Upper lobe of left lung (tissue), 6 donors: ENCODE data around the gene MAP3K9. TPM values are rescaled to one million over a fixed set of nuclear protein-coding genes. Genes with fewer than 3 reads are reported as not detected.
A peak's percentile ranks its signal among the peaks of the same experiment; 100 is the strongest.

Source experiments
- ATAC-seq, 2 donors: fragments of 200-7000 bp; cut with Tn5 transposase; one replicate each; pipeline ENCODE4 v1.9.1; 2022; ENCODE audit warnings: mild to moderate bottlenecking in 2 of 2, moderate library complexity in 2 of 2; ENCODE audit not compliant: low FRiP score in 2 of 2
- DNase-seq, 2 donors: peaks; one replicate each; pipeline ENCODE4 v3.0.0-alpha.2; 2019 to 2020
- H3K27ac ChIP-seq, 4 donors: fragments of 200-600 bp; sonication (generic); one replicate each; pipeline ENCODE4 v1.5.1; 2016 to 2019
- H3K27me3 ChIP-seq, 4 donors: fragments of 200-600 bp; sonication (generic); one replicate each; pipeline ENCODE4 v1.5.1; 2017 to 2019
- H3K36me3 ChIP-seq, 4 donors: fragments of 200-600 bp; sonication (generic); one replicate each; pipeline ENCODE4 v1.5.1; 2016 to 2019
- H3K4me1 ChIP-seq, 4 donors: fragments of 200-600 bp; sonication (generic); one replicate each; pipeline ENCODE4 v1.5.1; 2018 to 2019
- H3K4me3 ChIP-seq, 4 donors: fragments of 200-600 bp; sonication (generic); one replicate each; pipeline ENCODE4 v1.5.1; 2017 to 2019; ENCODE audit warnings: mild to moderate bottlenecking in 2 of 4, moderate library complexity in 1 of 4
- H3K9me3 ChIP-seq, 4 donors: fragments of 200-600 bp; sonication (generic); one replicate each; pipeline ENCODE4 v1.5.1; 2018 to 2019
- EP300 ChIP-seq, 4 donors: sonication (generic); formaldehyde crosslinking; IDR thresholded peaks; one replicate each; pipeline ENCODE4 v1.5.1; 2017; ENCODE audit warnings: antibody characterized with exemption in 4 of 4, control low read depth in 2 of 4
- POLR2A ChIP-seq, 4 donors: fragments of 450-650 bp; IDR thresholded peaks; one replicate each; pipeline ENCODE4 v1.5.1; 2016 to 2017; ENCODE audit warnings: antibody characterized with exemption in 4 of 4, mild to moderate bottlenecking in 2 of 4
- POLR2AphosphoS5 ChIP-seq, 2 donors: sonication (generic); formaldehyde crosslinking; IDR thresholded peaks; one replicate each; pipeline ENCODE4 v1.5.1; 2017; ENCODE audit warnings: antibody characterized with exemption in 2 of 2
- WGBS, 2 donors: methylation state at CpG; one replicate each; pipeline ENCODE4 v1.1.5; 2017 to 2018; 5-methylcytosine and 5-hydroxymethylcytosine counted together
- total RNA-seq, 6 donors: library from RNA; depleted of rRNA in 4 of 6; stranded (reverse); fragments of >200 nt in 4 of 6; gene quantifications; one replicate each; pipeline versions ENCODE4 v1.1.0 to v1.2.1, GENCODE V29; 2016 to 2021
- TF ChIP-seq, protein P1 (sequence below), 6 experiments: fragments of 450-650 bp in 4 of 6; fragments of 200-600 bp in 2 of 6; sonication (generic) in 2 of 6; IDR thresholded peaks; one replicate each; pipeline ENCODE4 v1.5.1; 2016 to 2019; ENCODE audit warnings: antibody characterized with exemption in 6 of 6
- donor health status: DM: no; HTN: no; CAD: no; lungs with moderate emphysema.
- donor health status: DM: no; HTN: yes; CAD: no; lungs with severe emphysema.

MAP3K9 gene
- total RNA-seq, 6 donors from 2014 or later = 7.6 to 14.5 (median 11.2) TPM

DNA sequence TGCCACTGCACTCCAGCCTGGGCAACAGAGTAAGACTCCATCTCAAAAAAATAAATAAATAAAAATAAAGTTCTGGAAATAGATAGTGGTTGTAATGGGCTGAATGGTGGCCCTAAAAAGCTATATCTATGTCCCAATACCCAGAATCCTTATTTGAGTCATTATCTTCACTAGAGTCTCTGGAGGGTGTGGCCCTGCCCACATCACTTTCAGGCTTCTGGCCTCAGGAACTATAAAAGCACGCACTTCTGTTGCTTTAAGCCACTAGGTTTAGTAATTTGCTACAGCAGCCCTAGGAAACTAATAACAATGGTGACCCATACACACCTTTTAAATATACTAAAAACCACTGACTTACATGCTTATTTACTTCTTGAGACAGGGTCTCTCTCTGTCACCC lies 49.9 kb downstream of the MAP3K9 start:
- TF ChIP-seq POLR2AphosphoS5 (IDR thresholded peaks at IDR 0.05) (no peak), POLR2A (IDR thresholded peaks at IDR 0.05) (no peak), EP300 (IDR thresholded peaks at IDR 0.05) (no peak)
- TF ChIP-seq, protein P1, sequence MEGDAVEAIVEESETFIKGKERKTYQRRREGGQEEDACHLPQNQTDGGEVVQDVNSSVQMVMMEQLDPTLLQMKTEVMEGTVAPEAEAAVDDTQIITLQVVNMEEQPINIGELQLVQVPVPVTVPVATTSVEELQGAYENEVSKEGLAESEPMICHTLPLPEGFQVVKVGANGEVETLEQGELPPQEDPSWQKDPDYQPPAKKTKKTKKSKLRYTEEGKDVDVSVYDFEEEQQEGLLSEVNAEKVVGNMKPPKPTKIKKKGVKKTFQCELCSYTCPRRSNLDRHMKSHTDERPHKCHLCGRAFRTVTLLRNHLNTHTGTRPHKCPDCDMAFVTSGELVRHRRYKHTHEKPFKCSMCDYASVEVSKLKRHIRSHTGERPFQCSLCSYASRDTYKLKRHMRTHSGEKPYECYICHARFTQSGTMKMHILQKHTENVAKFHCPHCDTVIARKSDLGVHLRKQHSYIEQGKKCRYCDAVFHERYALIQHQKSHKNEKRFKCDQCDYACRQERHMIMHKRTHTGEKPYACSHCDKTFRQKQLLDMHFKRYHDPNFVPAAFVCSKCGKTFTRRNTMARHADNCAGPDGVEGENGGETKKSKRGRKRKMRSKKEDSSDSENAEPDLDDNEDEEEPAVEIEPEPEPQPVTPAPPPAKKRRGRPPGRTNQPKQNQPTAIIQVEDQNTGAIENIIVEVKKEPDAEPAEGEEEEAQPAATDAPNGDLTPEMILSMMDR (IDR thresholded peaks at IDR 0.05) = no peak
- Histone ChIP-seq H3K36me3 (no peaks in the 10 kb centered on the region), H3K27me3 (no peaks in the 10 kb centered on the region), H3K4me1 (peaks cover 0 to 8% (median 0%) of the 10 kb centered on the region in 4 donors), H3K27ac (no peak overlapping the region), H3K4me3 (no peak overlapping the region), H3K9me3 (no peaks in the 10 kb centered on the region)
- no peak for DNase-seq
- WGBS, 2 donors = 81 to 100% methylated on average over 1 of the region's 1 CpG
- ATAC-seq = no peak

DNA sequence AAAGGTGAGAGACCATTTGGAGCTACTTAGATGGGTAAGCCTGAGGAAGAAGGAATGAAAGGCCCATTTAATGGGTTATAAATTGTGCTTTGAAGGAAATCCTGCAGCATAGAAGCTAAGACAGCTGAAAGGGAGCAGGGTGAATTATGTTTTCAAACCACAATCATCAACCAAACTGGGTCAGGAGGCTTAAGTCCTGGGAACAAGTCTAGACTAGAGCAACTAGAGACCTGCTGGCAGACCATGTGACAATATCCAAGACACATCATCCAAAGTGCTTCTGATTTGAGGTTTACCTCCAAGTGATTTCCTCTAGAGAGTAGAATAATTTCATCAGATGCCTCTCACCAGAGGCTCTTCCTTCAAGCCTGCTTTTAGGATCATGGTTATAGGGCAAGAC lies 53.7 kb downstream of the MAP3K9 start:
- no peaks in the 10 kb centered on the region for H3K36me3 ChIP-seq
- no peaks in the 10 kb centered on the region for H3K9me3 ChIP-seq
- H3K4me3 ChIP-seq = no peak overlapping the region
- TF ChIP-seq EP300 (IDR thresholded peaks at IDR 0.05) (no peak), POLR2A (IDR thresholded peaks at IDR 0.05) (no peak), POLR2AphosphoS5 (IDR thresholded peaks at IDR 0.05) (no peak)
- TF ChIP-seq, protein P1 (IDR thresholded peaks at IDR 0.05) = no peak
- no peak for ATAC-seq
- H3K27me3 ChIP-seq = no peaks in the 10 kb centered on the region
- peak overlapping the region; percentile 21 to 68 (median 47) for H3K27ac ChIP-seq
- H3K4me1 ChIP-seq = peaks cover 0 to 18% (median 5%) of the 10 kb centered on the region in 4 donors
- no peak for DNase-seq

DNA sequence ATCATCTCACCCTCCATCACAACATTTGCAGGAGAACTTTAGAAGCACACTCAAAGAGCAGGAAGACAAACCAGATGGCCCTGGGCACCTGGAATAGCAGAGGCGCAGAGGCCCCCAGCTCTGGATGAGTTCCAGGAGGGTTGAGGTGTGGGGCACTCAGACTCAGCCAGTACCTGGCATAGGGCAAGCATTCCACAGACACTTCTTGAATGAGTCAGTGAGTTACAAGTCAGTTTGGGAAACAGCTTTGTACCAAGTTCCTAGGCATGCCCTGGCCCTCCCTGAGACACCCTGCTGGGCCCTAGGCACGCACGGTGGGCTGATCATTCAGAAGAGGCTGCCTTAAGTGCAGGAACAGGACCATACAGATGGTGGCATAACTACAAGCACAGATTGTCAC lies 54.3 kb downstream of the MAP3K9 start:
- DNase-seq (peak in 1 of 2 donors; percentile 84), ATAC-seq (peak; percentile 60 to 92)
- Histone ChIP-seq H3K4me3 (no peak overlapping the region), H3K27me3 (no peaks in the 10 kb centered on the region), H3K27ac (peak overlapping the region; percentile 21 to 68 (median 48)), H3K36me3 (no peaks in the 10 kb centered on the region), H3K4me1 (peaks cover 0 to 18% (median 5%) of the 10 kb centered on the region in 4 donors), H3K9me3 (no peaks in the 10 kb centered on the region)
- peak in 2 of 4 donors; percentile 29 to 76 for TF ChIP-seq EP300 (IDR thresholded peaks at IDR 0.05)
- TF ChIP-seq POLR2A (IDR thresholded peaks at IDR 0.05) = no peak
- TF ChIP-seq POLR2AphosphoS5 (IDR thresholded peaks at IDR 0.05) = peak in 1 of 2 donors; percentile 23
- 66 to 88% methylated on average over 1 to 3 of the region's 3 CpGs for WGBS, 2 donors

DNA sequence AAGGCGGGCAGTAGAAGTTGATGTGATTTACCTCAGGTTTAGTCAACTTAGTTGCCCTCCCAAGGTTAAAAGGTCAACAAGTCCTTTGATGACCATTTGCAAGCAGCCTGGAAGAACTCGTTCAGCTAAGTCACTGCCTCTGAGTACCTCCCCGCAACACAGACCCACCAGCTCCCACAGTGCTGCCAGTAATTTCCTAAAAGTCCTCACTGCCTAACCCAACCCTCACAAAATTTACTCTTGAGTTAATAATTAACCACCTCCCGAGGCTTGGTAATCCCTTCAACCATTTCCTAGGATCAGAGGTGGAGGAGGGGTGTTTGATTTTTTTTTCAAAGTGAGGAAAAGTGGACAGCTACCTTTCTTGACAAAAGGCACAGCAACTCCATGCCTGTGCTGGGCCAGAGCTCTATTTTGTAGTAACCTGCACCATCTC lies 55.8 kb downstream of the MAP3K9 start:
- Histone ChIP-seq H3K27ac (peak overlapping the region; percentile 35 to 69 (median 60)), H3K27me3 (no peaks in the 10 kb centered on the region), H3K36me3 (no peaks in the 10 kb centered on the region), H3K4me1 (peaks cover 0 to 18% (median 5%) of the 10 kb centered on the region in 4 donors), H3K4me3 (no peak overlapping the region), H3K9me3 (no peaks in the 10 kb centered on the region)
- ATAC-seq (peak; percentile 52 to 87), DNase-seq (peak in 1 of 2 donors; percentile 81)
- TF ChIP-seq EP300 (IDR thresholded peaks at IDR 0.05) (peak in 2 of 4 donors; percentile 25 to 71), POLR2AphosphoS5 (IDR thresholded peaks at IDR 0.05) (no peak)
- WGBS, 2 donors = 49 to 58% methylated on average over 4 of the region's 4 CpGs

DNA sequence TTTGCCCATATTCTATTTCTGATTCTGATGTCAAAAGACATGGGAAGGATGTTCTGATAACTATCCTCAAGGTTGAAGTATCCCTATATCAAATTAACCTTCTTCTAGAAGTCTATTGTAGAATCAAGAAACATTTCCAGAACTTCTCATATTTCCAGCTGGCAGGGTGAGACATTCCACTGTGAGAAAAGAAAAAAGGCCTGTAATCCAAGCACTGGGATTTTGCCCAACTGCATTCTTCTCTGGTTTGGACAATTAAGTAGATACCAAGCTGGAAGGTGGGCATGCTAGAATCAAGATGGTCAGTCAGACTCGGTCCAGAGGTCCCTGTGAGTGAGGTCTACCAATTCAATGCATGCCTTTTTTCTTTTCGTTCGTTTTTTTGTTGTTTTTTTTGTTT lies 60.9 kb downstream of the MAP3K9 start:
- H3K27me3 ChIP-seq = no peaks in the 10 kb centered on the region
- no peaks in the 10 kb centered on the region for H3K9me3 ChIP-seq
- H3K27ac ChIP-seq = no peak overlapping the region
- no peak overlapping the region for H3K4me3 ChIP-seq
- no peaks in the 10 kb centered on the region for H3K36me3 ChIP-seq
- TF ChIP-seq EP300 (IDR thresholded peaks at IDR 0.05) (no peak), POLR2AphosphoS5 (IDR thresholded peaks at IDR 0.05) (no peak), POLR2A (IDR thresholded peaks at IDR 0.05) (no peak)
- TF ChIP-seq, protein P1 (IDR thresholded peaks at IDR 0.05) = no peak
- H3K4me1 ChIP-seq = peaks cover 0 to 10% (median 3%) of the 10 kb centered on the region in 4 donors
- DNase-seq (no peak), ATAC-seq (no peak)
- 56 to 60% methylated on average over 3 of the region's 3 CpGs for WGBS, 2 donors

DNA sequence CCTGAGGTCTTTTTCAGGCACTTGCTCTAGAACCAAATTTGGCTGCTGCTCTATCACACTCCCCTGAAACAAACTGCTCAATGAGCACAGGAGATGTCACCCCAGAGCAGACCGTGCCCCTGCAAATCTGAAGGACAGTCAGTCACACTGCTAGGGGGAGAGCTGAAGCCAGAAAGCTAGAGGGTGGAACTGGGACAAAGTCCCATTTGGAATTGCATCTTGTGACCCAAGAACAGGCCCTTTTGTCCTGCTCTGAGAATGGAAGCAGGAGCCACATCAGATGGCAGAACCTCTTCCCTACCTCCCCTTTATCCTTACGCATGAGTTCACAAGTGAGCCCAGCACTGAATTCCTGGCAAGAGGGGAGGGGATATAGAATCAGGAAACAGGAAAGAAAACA lies 64.7 kb downstream of the MAP3K9 start:
- ATAC-seq (no peak), DNase-seq (no peak)
- H3K4me3 ChIP-seq = no peak overlapping the region
- no peaks in the 10 kb centered on the region for H3K27me3 ChIP-seq
- peaks cover 0 to 5% (median 0%) of the 10 kb centered on the region in 4 donors for H3K36me3 ChIP-seq
- TF ChIP-seq POLR2AphosphoS5 (IDR thresholded peaks at IDR 0.05) (no peak), EP300 (IDR thresholded peaks at IDR 0.05) (no peak), POLR2A (IDR thresholded peaks at IDR 0.05) (no peak)
- TF ChIP-seq, protein P1 (IDR thresholded peaks at IDR 0.05) = no peak
- no peaks in the 10 kb centered on the region for H3K4me1 ChIP-seq
- no peak overlapping the region for H3K27ac ChIP-seq
- no peaks in the 10 kb centered on the region for H3K9me3 ChIP-seq
- 83 to 96% methylated on average over 2 of the region's 2 CpGs for WGBS, 2 donors
